WTC11 (cell line): ENCODE data around the gene FXYD3. TPM values are rescaled to one million over a fixed set of nuclear protein-coding genes. Genes with fewer than 3 reads are reported as not detected.

Experiments used
- ATAC-seq: fragments of 200-7000 bp; cut with Tn5 transposase; 2 replicates; pipeline ENCODE4 v1.10.0; 2021; ENCODE audit warnings: mild to moderate bottlenecking, moderate library complexity
- CTCF ChIA-PET: fragments of 300-600 bp; sonication (Branson Sonifier 250); formaldehyde crosslinking; loops from one replicate; lab custom pipeline; 2021; ENCODE audit warnings: antibody characterized with exemption; lab: Charles Lee
- POLR2A ChIA-PET: fragments of 350-600 bp; sonication (Branson Sonifier 250); formaldehyde crosslinking; loops from one replicate; lab custom pipeline; 2021; ENCODE audit warnings: antibody characterized with exemption; lab: Charles Lee
- DNase-seq: peaks from one replicate; pipeline ENCODE4 v3.0.0; 2021; ENCODE audit warnings: low spot score
- H3K27ac Mint-ChIP-seq: 2 replicates; pipeline ENCODE4 v1.8.0; 2021; ENCODE audit warnings: mixed read lengths
- H3K27me3 Mint-ChIP-seq: 2 replicates; pipeline ENCODE4 v1.8.0; 2021; ENCODE audit warnings: low read depth, mild to moderate bottlenecking, moderate library complexity, mixed read lengths
- H3K36me3 Mint-ChIP-seq: 2 replicates; pipeline ENCODE4 v1.8.0; 2021; ENCODE audit warnings: mixed read lengths
- H3K4me1 Mint-ChIP-seq: 2 replicates; pipeline ENCODE4 v1.8.0; 2022; ENCODE audit warnings: mixed read lengths
- H3K4me3 Mint-ChIP-seq: 2 replicates; pipeline ENCODE4 v1.8.0; 2021; ENCODE audit warnings: mild to moderate bottlenecking, moderate library complexity, mixed read lengths
- H3K9me3 Mint-ChIP-seq: 2 replicates; pipeline ENCODE4 v1.8.0; 2021; ENCODE audit warnings: mixed read lengths
- CREB1 ChIP-seq: sonication (generic); formaldehyde crosslinking; IDR thresholded peaks from 2 replicates; pipeline ENCODE4 v1.8.0; 2023; ENCODE audit warnings: mild to moderate bottlenecking, missing genetic modification reagents
- E2F5 ChIP-seq: sonication (generic); formaldehyde crosslinking; IDR thresholded peaks from 2 replicates; pipeline ENCODE4 v1.8.1; 2022; ENCODE audit warnings: mild to moderate bottlenecking, moderate library complexity, missing genetic modification reagents
- EMX1 ChIP-seq: fragments of 250-450 bp; sonication (Bioruptor Pico); IDR thresholded peaks from 2 replicates; pipeline ENCODE4 v1.8.0; 2021; ENCODE audit warnings: mild to moderate bottlenecking
- GTF2I ChIP-seq: fragments of 250-450 bp; sonication (Bioruptor Pico); conservative IDR thresholded peaks from 2 replicates; pipeline ENCODE4 v1.4.0; 2021; ENCODE audit warnings: mild to moderate bottlenecking
- PRRX2 ChIP-seq: fragments of 250-450 bp; sonication (Bioruptor Pico); IDR thresholded peaks from 2 replicates; pipeline ENCODE4 v1.8.0; 2021; ENCODE audit warnings: mild to moderate bottlenecking
- SMAD4 ChIP-seq: sonication (generic); formaldehyde crosslinking; IDR thresholded peaks from 2 replicates; pipeline ENCODE4 v1.8.0; 2022; ENCODE audit warnings: mild to moderate bottlenecking, missing genetic modification reagents
- SP1 ChIP-seq: sonication (generic); formaldehyde crosslinking; conservative IDR thresholded peaks from 2 replicates; pipeline ENCODE4 v1.8.1; 2022; ENCODE audit warnings: missing genetic modification reagents
- STAT6 ChIP-seq: sonication (generic); formaldehyde crosslinking; conservative IDR thresholded peaks from 2 replicates; pipeline ENCODE4 v1.8.1; 2023; ENCODE audit warnings: mild to moderate bottlenecking, low read depth, missing genetic modification reagents, moderate library complexity
- TP53 ChIP-seq: sonication (generic); formaldehyde crosslinking; IDR thresholded peaks from 2 replicates; pipeline ENCODE4 v1.8.1; 2023; ENCODE audit warnings: mild to moderate bottlenecking, missing genetic modification reagents
- ZNF138 ChIP-seq: sonication (generic); formaldehyde crosslinking; conservative IDR thresholded peaks from 2 replicates; pipeline ENCODE4 v1.8.1; 2022; ENCODE audit warnings: mild to moderate bottlenecking, moderate library complexity, missing genetic modification reagents
- ZNF532 ChIP-seq: fragments of 250-450 bp; sonication (Bioruptor Pico); IDR thresholded peaks from 2 replicates; pipeline ENCODE4 v1.9.0; 2021; ENCODE audit warnings: mild to moderate bottlenecking, borderline replicate concordance
- total RNA-seq: library from RNA; stranded (reverse); gene quantifications from 3 replicates; pipeline ENCODE4 v1.2.3, GENCODE V29; 2021
- TF ChIP-seq, protein P1 (sequence below): sonication (generic); formaldehyde crosslinking; IDR thresholded peaks from 2 replicates; pipeline ENCODE4 v1.8.0; 2022; ENCODE audit warnings: mild to moderate bottlenecking, missing genetic modification reagents
- TF ChIP-seq, protein P2 (sequence below): sonication (generic); formaldehyde crosslinking; IDR thresholded peaks from 2 replicates; pipeline ENCODE4 v1.8.0; 2022; ENCODE audit warnings: missing genetic modification reagents

The FXYD3 gene
- total RNA-seq, 1 experiment from 2014 or later = 1.8 TPM

- CTCF ChIA-PET = interaction anchor here (1.3 kb wide), 1 partner anchor 19 kb away, joined by 6 read pairs; no protein-coding TSS in a partner anchor
- Mint-ChIP-seq H3K27me3 (peaks cover 3% of the 10 kb centered on the region), H3K4me1 (peaks cover 3% of the 10 kb centered on the region; the same call in 1 of the 2 replicates), H3K9me3 (0 out of 2 replicates have a peak, but pooled peaks cover 3% of the 10 kb centered on the region), H3K36me3 (no peaks in the 10 kb centered on the region), H3K4me3 (no peak overlapping the region), H3K27ac (peak overlapping the region; percentile 74; the same call in 1 of the 2 replicates)
- DNase-seq = no peak
- no peak for TF ChIP-seq ZNF532 (CRISPR knock-in tag)
- TF ChIP-seq SP1 (CRISPR knock-in tag) = no peak
- TF ChIP-seq EMX1 (CRISPR knock-in tag) = no peak
- TF ChIP-seq SMAD4 (CRISPR knock-in tag) = no peak
- TF ChIP-seq GTF2I (CRISPR knock-in tag) = no peak
- TF ChIP-seq CREB1 (CRISPR knock-in tag) = no peak
- no peak for TF ChIP-seq STAT6
- TF ChIP-seq, protein P1, sequence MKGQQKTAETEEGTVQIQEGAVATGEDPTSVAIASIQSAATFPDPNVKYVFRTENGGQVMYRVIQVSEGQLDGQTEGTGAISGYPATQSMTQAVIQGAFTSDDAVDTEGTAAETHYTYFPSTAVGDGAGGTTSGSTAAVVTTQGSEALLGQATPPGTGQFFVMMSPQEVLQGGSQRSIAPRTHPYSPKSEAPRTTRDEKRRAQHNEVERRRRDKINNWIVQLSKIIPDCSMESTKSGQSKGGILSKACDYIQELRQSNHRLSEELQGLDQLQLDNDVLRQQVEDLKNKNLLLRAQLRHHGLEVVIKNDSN (CRISPR knock-in tag) = no peak
- TF ChIP-seq ZNF138 (CRISPR knock-in tag) = no peak
- TF ChIP-seq, protein P2, sequence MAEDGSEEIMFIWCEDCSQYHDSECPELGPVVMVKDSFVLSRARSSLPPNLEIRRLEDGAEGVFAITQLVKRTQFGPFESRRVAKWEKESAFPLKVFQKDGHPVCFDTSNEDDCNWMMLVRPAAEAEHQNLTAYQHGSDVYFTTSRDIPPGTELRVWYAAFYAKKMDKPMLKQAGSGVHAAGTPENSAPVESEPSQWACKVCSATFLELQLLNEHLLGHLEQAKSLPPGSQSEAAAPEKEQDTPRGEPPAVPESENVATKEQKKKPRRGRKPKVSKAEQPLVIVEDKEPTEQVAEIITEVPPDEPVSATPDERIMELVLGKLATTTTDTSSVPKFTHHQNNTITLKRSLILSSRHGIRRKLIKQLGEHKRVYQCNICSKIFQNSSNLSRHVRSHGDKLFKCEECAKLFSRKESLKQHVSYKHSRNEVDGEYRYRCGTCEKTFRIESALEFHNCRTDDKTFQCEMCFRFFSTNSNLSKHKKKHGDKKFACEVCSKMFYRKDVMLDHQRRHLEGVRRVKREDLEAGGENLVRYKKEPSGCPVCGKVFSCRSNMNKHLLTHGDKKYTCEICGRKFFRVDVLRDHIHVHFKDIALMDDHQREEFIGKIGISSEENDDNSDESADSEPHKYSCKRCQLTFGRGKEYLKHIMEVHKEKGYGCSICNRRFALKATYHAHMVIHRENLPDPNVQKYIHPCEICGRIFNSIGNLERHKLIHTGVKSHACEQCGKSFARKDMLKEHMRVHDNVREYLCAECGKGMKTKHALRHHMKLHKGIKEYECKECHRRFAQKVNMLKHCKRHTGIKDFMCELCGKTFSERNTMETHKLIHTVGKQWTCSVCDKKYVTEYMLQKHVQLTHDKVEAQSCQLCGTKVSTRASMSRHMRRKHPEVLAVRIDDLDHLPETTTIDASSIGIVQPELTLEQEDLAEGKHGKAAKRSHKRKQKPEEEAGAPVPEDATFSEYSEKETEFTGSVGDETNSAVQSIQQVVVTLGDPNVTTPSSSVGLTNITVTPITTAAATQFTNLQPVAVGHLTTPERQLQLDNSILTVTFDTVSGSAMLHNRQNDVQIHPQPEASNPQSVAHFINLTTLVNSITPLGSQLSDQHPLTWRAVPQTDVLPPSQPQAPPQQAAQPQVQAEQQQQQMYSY (CRISPR knock-in tag) = no peak
- no peak for TF ChIP-seq PRRX2 (CRISPR knock-in tag)
- no peak for TF ChIP-seq E2F5
- TF ChIP-seq TP53 (CRISPR knock-in tag) = no peak
- POLR2A ChIA-PET = no interaction called here
- no peak for ATAC-seq
These were observed 40.2 kb upstream of the FXYD3 start for GRCh38 chr19:35075202-35076025.
